ENCODE data around the gene KCP.

KCP gene

DNA sequence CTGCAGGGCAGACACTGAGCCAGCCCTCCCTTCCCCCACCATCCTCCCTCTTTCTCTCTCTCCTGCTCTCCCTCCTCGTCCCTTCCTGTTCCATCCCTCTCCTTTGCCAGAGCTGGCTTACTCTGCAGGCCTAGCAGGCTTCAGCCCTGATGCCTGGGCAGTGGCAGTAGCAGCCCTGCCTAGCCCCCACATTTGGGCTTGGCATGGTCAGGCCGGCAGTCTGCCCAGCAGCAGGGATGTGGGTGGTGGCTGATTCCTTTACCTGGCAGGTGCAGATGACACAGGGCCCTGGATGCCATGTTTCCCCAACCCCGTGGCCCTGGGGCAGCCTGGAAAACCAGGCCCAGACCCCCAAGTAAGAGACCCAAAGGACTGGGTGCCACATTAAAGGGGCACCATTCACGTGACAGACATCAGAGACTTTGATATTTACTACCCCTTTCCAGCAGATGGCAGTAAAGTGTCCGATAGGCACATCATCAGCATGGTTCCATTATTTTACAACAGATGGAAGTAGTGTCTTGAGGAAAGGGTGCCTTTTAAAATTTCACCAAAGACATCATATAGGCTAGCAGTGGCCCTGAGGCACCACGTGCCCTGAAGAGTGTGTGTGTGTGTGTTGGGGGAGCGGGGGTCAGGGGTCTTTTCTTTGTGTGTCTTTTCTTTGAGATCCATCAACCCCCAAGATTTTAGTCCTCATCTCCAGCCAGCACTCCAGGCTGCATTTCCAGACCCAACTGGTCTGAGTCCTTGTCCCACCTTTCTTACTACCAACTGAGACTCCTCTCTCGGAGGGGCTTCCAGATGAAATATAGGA, 5.9 kb downstream of the KCP start:
- DNase-seq, result peak; percentile 19

- DNase-seq, result no peak
Observed at GRCh38 chr7:128903621-128904361, 6.7 kb downstream of the KCP start.

GRCh38 chr7:128902761-128903585, 7.5 kb downstream of the KCP start:
- no peak for DNase-seq

GRCh38 chr7:128900237-128900636, 10.3 kb downstream of the KCP start:
- DNase-seq, result no peak

DNA sequence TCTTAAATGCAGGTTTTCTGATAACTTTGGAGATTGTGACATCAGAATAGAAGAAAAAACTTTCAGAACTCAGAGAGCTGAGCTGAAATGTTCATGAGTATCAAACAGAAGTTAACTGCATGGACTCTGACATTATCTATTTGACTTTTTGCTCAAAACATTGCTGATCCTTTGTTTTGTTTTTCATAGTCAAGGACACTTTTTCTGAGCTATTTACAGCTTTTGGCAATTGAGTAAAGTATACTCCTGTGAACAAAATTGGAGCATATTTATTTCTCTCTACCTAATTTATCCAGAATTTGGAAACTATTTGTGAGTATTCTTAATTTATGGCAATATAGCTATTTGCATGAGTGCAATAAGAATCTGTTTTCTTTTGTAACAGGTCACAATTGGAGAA, 11.1 kb downstream of the KCP start:
- DNase-seq, result no peak

DNA sequence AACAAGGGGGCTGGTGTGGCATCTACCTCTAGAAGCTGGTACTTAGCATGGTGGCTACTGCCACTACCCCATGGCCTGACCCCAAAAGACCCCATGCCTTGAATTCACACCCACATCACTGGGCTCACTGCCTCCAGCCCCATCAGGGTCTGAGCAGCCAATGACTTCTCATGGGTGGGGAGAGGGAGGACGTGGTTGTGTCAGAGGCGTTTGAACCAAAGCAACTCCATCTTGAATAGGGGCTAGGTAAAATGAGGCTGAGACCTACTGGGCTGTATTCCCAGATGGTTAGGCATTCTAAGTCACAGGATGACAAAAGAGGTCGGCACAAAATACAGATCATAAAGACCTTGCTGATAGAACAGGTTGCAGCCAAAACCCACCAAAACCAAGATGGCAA, 15.2 kb downstream of the KCP start:
- DNase-seq, result no peak

GRCh38 chr7:128894101-128894440, 16.4 kb downstream of the KCP start:
- no peak for DNase-seq

GRCh38 chr7:128893251-128894100, 17.0 kb downstream of the KCP start:
- DNase-seq, result no peak

DNA sequence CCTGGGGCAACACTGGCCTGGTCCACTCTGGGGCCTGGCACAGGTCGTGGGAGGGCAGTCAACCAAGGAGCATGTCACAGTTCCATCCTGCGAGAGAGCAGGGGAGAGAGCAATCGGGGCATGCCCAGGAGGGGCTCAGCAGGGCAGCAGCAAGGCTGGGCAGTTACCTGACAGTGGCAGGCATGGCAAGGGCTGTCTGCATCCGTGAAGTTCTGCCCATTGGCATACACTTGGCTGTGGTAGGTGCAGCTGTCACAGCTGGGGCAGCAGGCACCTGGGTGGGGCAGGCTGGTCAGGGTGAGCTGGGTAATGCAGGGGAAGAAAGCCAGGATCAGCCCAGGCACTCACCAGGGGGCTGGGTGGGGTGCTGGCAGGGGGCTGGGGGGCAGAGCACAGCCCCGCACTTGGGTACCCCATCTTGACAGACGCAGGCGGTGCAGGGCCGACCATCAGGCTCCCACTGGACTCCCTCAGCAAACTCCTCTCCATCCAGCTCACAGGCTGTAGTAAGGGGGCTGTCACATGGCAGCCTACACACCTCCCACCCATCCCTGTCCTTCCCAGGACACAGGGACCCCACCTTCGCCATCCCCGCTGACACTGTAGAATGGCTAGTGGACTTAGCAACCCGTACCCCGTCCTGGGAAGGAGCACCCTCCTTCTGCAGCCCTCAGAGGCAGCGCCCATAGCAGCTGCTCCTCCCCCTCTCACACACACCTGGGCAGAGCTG, 17.8 kb downstream of the KCP start:
- no peak for DNase-seq

- no peak for DNase-seq
Observed at GRCh38 chr7:128891942-128892269, 18.6 kb downstream of the KCP start.

- DNase-seq, result no peak
Observed at GRCh38 chr7:128891110-128891941, 19.2 kb downstream of the KCP start.

GRCh38 chr7:128890306-128891109, 20.0 kb downstream of the KCP start:
- DNase-seq, result no peak

- DNase-seq, result no peak
Observed at GRCh38 chr7:128889121-128889520, 21.4 kb downstream of the KCP start.

DNA sequence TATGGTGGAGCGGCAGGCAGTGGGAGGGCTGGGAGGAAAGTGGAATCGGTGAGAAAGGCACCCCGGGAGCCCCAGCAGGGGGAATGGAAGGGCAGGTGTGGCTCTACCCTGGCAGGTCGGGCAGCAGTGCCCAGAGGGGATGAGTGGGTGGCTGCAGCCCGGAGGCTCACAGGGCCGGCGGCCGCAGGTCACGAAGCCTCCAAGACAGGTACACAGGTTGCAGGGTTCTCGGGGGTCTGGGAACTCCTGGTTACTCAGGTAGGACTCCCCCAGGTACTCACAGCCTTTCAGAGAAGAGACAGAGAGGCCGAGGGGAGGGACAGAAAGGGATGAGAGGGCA, 21.8 kb downstream of the KCP start:
- DNase-seq, result no peak

- no peak for DNase-seq
Observed at GRCh38 chr7:128888039-128888755, 22.3 kb downstream of the KCP start.

DNA sequence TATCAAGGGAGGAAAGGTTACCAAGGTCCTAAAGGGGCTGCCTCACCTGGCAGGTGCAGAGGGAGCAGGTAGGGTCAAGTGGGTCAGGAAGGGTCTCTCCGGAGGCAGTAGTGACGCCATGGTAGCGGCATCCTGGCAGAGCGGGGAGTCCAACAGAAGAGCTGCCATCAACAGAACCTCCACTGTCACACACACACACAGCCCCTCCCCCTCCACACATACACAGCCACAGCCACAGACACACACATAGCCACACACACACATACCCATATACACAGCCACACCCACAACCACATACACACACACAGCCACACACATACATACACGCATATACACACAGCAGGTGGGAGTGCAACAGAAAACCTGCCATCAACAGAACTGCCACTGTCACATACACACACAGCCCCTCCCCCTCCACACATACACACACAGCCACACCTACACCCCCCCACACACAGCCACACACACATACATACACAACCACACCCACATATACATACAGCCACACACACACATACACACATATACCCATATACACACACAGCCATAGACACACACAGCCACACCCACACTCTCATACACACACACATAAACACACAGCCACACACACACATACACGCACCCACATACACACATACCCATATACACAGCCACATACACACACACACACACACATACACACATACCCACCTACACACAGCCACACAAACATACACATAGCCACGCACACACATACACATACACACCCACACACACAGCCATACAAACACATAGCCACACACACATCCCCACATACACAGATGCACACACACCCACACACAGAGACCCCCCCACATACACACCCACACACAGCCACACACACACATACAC, 23.1 kb downstream of the KCP start:
- no peak for DNase-seq

DNA sequence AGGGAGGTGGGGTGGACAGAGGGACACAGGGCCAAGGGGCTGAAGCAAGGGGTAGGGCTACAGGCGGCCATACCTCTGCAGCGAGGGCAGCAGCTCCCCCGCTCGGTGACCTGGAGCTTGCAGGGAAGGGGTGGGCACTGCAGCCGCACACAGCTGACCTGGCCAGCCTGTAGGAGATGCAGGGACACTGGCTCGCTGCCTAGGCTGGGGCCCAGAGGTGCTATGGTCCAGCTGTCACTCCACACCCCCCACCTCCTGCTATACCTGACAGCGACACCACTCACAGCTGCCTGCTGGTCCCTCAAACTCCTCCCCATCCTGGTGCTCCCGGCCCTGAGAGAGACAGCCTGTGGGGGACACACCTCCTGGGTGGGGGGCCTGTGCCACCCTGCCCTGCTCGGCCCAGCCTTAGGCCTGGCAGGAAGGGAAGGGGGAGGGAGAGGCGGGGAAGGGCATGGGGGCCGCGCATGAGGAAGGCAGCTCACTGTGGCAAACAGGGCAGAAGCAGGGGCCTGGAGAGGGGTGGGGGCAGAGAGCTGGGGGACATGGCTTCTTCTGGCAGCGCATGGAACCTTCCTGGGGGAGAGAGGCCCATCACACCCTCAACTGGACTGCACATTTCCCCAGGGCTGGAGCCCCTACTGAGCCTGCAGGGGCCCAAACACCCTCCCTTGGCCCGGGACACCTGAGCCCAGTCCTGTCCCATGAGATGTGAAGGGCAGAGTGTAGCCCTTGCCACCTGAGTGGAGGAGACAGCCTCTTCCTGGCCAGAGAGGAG, 23.9 kb downstream of the KCP start:
- no peak for DNase-seq

Measured in SHP77 treated with DMSO at 0.1 percent for 48 hours (cell line).